KG1 (cell line): ENCODE measurements around the gene KIF25.

Experiments used
- DNase-seq: peaks from one replicate; lab custom pipeline; 2025; lab: John Stamatoyannopoulos, UW

Gene KIF25

DNA sequence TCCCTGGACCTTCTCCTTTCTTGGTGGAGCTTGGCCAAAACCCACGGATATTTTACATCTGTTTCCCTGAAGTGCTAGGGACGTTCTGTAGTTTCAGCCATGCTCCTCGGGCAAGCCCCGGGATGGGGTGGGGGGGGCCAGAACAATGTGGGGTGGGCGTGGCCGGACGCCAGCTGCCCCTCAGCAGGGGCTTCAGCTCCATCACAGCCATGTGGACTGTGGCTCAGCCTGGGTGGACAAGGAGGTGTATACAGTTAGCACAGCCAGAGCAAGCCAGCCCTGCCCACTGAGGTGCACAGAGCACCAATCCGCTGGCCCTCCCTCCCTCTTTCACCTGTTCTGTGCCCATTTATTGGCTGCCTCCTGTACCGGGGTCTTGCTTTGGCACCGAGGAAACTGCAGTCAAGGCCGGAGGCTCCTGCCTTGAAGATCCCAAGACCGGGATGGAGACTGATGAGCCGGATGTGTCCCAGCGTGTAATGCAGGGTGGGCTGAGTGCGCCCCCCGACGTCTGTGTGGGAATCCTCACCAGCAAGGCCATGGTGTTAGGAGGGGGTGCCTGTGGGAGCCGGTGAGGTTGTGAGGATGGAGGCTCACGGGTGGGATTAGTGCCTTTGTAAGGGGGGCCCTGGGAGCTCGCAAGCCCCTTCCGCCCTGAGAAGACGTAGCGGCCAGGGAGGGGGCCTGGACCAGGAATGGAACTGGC lies 53.6 kb downstream of the KIF25 start:
- DNase-seq: no peak

DNA sequence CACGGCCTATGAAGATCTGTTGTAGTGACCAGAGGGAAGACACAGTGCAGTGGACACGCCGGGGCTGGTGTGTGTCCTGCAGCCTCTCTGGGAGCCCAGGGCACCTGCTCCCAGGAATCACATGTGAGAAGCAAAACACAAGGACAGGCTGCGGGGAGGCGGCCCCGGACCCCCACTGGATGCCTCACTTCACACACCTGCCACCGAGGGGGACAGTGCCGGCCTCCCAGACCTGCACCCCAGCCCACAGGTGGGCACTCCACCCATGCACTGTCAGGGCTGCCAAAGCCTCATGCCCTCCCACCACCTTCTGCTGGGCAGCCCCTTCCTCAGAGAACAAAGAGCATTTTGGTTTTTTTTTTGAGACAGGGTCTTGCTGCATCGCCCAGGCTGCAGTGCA lies 54.2 kb downstream of the KIF25 start:
- DNase-seq: no peak

DNA sequence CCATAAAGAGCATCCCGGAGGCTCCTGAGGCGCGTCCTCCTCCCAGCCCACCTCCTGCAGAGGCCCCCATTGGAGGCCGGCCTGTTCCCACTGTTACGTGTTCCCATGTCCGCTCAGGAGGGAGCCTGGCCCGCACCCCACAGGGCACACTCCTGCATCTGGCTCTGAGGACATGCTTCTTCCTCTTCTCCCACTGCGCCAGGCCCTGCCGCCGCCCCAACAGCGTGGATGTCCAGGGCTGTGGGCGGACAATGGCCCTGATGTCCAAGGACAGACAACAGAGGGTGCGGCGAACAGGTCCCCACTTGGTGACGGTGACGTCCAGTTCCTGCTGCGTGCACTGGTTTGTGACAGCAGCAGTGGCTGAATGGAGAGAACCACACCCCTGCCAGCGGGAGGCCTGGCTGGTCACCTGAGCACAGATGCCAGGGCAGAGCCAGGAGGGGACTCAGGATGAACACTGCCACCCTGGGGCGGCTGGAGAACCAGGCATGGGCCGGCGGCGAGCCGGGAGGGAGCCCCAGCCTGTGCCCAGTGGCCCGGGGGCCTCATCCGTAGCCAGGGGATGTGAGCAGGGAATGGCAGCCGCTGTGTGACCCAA lies 54.9 kb downstream of the KIF25 start:
- no peak for DNase-seq

DNA sequence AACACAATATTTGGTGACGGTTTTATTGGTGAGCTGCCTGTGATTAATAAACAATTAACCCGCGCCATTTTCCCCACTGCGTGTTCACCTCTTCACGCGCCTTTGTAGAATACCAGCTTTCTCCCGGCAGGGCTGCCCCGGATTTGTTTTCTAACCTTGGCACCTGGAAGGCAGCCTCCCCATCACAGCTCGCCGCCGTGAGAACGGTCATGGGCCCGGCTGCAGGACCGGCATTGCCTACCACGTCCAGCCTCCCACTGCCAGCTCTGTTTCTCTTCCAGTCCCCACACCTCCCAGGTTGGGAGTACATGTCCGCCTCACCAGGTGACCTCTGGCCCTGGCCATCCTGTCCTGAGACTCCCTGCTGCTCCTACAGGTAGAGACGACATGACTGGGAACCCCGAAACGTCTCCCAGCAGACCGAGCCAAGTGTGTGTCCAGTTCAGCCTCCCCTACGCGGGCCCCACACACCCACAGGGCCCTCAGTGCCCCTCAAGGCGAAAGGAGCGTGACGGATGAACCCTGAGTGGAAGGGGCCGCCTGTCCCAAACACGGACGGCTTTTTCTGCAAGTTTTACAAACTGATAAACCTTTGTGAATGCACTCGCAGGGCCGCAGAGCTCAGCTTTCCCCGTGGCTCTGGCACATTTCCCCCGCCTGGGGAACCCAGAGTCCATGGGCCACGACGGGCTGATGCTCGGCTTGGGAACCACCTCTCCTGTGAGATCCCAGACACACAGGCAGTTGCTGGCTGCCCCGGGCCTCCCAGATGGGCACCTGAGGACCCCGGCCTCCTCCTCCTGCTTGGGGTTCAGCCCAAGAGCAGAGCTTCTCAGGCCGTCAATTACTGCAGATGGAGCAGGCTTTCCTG lies 55.9 kb downstream of the KIF25 start:
- DNase-seq: no peak

DNA sequence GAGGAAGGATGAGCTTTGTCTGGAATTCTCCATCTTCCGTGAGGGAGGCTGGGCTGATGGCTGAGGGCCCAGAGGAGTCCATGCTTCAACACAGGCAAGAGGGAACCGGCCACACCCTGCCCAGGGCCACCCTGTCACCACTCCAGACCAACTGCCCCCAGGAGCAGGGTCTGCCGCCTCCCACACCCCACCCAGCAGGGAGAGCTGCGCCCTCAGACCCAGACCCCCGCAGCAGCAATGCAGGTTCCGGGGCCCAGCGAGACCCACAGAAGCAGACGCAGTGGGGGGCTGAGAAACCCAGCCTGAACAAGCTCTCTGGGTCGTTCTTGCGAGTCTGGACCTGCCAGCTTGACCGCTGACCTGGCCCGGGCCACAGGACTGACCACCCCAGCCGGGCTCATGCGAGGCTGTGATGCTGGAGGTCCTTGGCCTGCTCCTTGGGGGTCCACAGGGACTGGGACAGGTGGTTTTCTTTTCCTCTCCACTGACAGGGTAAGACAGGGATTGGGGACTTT lies 56.5 kb downstream of the KIF25 start:
- DNase-seq: no peak

DNA sequence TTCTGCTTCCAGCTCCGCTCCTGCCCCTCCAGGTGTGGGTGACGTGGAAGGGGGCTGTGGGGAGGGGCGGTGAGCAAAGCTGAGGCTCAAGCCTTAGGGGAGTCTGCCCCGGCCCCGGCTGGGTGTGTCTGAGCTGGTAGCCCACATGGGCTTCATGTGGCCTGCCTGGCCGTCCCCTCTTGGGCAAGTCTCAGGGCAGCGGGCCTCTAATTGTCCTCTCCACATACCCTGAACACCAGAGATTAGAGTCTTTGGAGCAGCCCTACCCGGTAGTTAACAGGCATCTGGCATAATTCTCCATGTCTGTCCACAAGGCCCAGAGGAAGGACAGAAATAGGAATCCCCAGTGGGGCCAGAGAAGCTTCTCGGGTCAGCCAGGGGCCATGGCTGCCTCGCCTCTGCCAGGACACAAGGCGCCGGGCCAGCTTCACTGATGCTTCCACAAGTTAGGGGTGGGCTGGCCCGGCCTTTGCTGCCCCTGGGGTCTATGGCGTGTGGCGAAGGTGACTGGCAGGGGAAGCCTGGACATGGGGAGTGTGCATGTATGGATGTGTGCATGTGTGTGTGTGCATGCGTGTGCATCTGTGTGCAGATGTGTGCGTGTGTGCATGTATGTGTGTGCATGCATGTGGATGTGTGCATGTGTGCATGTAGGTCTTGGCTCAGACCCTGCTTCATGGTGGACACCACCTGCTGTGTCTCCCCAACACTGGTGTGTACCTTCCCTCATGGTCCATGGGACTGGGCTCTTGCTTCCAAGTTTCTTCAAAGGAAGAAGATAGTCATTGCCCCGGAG lies 57.5 kb downstream of the KIF25 start:
- no peak for DNase-seq

DNA sequence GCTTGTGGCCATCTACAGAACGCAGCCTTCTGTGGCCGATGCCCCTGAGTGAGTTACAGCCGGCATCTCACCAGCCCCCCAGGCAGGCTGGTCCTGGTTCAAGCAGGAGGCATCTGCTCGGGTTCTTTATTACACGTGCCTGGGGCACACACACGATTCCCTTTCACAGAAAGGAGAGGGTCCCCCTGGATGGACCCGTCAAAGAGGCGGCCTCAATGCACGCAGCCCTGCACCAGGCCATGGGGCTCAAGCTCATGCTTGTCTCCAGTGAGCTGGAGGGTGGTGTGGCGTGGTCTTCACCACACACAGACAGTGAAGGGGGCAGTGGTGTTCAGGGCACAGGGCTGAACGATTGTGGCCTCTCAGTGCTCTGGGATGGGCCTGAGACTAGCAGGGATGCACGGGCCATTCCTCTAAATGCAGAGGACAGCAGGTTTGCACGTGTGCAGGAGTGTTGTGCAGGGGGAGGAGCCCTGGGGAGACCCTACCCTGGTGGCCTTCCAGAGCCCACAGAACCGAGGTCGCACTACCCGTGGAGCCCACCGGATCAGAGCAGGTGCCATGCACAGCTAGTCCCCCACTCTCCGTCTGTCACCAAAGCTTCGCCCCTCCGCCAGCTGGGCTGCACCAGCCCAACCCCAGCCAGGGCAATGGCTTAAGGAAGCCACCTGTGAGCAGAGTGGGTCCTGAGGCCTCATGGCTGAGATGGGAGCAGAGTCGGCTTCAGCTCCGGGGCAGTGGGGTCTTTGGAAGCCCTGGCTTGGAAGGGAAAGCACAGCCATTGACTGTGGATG lies 58.4 kb downstream of the KIF25 start:
- no peak for DNase-seq

DNA sequence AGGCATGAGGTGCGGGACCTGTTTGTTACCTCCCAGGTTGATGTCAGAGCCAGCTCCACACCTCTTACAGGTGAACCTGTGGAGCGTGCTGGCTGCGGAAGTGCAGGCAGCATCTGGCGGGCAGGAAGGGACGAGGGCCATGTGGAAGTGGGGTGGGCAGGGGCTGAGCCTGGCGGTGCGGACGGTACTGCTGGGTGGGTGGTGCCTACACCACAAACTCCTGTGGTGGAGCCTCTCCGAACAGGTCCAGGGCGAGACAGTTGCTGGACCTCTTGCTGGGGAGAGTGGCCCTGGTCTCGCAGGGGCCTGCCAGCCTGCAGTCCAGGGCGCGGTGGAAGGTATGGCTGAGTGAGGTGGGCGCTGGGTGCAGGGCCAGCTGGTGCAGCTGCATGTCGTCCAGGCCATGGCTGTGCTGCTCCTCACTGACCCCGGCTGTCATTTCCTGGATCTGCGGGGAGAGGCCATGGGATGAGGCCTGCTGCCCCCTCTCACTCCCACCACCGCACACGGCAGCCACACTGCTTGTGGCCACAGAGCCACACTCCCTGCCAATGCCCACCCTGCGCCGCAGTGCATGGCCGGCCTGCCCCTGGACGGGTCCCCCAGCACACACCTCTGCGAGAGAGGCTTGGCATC lies 59.5 kb downstream of the KIF25 start:
- DNase-seq: no peak

DNA sequence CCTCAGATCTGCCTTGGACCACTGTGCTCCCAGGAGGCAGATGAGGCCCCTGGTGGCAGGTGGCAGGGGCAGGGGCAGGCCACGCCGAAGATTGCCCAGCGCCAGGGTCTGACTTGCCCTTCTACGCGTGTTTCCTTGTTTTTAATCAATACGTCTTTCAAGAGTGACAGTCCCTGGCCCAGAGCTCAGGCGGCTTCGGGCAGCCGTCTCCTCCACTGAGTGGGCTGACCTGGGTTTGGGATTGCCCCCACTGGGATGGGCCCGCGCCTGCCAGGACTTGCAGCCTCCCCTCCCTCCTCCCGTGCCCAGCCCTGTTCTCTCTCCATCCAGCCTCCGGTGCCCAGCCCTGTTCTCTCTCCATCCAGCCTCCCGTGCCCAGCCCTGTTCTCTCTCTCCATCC lies 60.4 kb downstream of the KIF25 start:
- DNase-seq: no peak

DNA sequence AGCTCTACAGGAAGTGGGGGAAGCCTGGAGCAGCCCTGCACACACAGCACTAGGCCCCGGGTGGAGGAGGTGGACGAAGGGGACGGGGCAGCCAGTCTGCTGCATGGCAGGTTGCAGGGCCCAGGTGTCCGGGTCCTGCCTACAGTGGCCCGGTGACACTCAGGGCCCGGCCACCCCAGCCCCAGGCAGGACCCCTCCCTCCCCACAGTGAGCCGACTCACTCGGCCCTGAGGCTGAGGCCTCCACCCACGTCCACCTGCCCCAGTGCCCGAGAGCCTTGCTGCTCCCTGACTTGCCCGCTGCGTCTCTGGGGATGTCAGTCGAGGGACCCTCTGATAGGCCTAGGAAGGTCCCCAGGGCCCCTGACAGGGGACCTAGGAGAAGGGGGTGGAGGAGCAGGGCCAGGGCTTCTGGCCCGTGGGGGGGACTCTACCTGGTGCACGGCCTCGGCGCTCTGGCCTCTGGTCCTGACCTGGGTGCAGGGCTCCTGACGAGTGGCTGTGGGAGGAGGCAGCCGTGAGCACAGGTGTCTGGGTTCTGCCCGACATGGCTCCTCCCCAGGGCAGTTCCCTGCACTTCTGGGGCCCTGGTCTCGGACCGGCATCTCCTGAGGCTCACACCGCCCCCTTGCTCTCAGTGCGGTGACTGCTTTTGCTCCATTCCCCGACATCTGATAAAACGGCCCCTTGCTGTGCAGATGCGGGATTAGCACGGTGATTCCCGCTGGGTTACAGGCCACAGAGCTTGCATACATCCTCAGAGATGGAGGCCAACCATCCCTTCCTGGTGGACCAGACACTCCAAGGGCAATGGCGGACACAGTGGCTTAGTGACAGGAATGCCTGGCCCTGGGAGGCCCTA lies 61.5 kb downstream of the KIF25 start:
- DNase-seq: no peak

DNA sequence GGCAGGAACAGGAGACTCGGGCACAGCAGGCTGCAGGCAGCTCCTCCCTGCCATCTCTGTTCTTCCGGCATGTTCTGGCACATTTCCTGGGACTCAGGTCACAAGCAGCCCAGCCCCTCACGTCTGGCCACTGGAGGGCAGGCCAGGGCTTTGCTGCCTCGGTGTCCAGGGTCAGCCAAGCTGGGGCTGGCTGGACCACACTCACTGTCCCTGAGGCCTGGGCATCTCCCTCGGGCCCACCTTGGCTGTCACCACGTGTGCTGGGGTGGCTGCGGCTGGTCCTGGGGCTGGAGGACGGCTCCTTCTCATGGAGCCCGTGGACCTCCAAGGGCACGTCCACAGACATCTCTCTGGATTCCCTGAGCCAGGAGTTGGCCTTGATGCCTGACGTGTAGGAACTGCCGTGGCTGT lies 63.1 kb downstream of the KIF25 start:
- DNase-seq: no peak

DNA sequence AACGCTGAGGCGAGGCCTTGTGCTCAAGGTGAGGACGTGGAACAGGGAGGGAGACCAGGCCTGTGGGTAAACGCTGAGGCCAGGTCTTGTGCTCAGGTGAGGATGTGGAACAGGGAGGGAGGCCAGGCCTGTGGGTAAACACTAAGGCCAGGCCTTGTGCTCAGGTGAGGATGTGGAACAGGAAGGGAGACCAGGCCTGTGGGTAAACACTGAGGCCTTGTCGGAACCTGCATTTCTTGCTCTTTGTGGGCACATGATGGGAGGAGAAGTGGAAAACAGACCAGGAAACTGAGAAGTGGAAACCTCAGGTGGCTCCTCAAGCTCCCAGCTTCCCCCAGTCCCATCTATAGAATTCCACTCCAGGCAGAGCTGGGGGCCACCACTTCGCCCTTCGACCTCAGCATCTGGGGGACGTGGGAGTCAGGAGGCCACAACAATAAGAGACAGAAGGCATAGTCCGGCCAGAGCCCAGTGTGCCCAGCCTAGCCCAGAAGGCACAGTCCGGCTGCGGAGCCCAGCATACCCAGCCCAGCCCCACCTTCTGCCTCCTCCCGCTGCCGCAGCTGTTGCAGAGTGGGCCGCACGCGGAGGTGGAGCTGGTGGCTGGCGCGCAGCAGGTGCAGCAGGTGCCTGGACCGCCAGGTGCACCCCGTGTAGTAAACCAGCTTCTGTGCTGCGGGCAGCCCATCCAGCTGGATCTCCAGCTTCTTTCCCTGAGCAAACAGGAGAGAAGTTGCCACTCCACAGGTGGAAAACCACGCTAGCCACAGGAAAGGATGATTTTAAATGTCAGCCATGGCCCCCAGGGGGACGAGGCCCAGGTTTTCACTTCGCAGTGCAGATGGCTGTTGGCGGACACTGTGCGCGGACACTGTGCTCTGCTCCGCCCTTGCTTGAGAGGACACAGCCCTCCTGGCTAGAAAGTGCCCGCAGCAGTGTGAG lies 64.1 kb downstream of the KIF25 start:
- DNase-seq: no peak

DNA sequence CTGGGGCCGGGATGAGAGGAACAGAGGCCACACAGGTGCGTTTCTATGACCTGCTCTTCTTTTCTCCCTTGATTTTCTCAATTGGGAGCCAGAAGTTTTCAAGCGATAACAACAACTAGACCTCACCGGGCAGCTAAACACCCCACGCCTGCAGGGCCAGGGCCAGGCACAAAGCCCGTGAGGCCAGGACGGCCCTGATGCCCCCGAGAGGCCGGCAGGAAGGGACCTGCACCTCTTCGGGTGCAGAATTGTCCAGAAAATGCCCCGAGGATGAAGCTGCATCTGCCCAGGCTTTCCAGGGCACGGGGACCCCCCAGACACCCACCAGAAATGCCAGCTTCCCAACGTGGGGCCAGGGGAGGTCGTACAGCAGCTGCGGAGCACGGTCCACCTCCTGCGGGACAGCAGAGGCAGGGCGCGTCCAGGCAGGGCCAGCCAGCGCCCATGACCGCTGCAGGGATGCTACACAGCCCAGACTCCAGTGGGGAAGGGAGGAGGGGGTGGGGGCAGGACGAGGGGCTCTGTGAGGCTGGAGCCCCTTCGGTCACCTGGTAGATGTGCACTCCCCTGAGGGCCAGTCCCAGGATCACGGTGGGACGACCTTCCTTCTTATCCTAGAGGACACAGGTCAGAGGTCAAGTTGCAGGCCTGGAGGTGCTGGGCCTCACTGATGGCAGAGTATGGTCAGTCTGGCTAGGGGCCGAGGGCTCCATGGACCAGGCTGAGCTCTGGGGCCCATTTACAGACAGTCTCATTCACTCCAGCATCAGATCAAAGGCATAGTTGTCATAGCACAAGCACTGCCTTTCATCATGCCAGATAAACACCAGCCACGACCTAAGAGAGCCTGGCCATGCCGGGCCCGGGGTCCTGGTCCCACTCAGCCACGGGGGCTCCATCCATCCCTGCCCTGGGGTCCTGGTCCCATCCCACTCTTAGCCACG lies 65.1 kb downstream of the KIF25 start:
- DNase-seq: no peak

DNA sequence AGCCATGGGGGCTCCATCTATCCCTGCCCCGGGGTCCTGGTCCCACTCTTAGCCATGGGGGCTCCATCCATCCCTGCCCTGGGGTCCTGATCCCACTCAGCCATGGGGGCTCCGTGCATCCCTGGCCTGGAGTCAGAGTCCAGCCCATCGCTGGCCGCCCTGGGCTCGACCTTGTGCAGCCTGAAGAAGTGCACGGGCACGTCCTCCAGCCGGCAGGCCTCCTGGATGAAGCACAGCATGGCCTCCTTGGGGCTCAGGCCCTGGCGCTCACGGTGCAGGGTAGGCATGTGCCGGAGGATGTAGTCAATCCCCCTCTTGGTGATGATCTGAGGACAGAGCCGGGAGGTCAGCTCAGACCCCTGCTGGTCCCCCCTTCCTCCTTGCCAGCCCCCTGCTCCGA lies 66.0 kb downstream of the KIF25 start:
- no peak for DNase-seq

DNA sequence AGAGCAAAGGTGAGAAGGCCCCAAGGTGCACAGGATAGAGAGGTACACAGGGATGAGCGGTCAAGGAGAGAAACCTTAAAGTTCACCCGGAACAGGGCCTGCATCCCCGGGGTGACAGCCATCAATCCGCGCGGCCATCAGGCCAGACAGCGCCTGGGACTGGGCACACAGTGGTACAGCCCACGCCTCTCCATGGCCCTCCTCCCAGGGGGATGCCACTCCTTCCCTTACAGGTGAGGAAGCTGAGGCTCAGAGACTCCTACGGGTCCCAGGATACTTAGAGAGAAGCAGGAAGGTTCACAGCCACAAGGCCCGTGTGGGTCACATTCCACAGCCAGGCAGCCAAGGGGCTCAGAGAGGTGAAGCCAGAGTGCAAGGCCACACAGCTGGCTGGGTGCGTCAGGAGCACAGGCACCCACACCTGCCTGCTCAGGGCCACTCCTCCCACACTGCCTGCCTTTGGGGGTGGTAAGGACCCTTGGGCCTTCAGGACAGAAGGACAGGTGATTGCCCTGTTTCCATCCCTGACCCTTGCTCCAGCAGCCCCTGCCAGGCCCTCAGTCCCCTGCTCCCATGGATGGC lies 66.8 kb downstream of the KIF25 start:
- DNase-seq: no peak

DNA sequence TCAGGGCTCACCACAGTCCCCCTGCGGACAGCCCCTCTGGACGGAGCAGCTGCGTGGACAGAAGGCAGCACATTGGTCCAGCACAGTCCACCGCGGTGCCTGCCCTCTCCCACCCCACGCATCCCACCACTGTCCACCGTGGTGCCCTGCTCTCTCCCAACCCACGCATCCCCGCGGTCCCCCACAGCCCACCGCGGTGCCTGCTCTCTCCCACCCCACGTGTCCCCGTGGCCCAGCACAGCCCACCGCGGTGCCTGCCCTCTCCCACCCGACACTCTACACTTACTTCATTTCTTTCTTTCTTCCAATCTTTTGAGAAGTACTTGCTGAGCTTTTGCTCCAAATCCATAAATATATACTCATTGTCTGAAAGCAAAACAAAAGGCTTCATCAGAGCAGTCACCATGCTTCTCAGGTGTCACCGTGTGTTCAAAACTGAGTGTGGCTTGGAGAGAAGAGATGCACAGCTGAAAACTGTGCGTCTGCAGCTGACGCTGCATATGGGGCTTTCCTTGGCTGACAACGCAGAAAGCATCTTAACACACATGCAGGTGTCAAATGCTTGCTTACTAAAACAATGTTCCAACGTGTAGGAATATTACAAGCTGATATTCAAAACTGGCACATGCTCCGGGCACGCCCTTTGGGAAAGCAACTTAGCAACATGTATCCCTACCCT lies 69.7 kb downstream of the KIF25 start:
- no peak for DNase-seq

DNA sequence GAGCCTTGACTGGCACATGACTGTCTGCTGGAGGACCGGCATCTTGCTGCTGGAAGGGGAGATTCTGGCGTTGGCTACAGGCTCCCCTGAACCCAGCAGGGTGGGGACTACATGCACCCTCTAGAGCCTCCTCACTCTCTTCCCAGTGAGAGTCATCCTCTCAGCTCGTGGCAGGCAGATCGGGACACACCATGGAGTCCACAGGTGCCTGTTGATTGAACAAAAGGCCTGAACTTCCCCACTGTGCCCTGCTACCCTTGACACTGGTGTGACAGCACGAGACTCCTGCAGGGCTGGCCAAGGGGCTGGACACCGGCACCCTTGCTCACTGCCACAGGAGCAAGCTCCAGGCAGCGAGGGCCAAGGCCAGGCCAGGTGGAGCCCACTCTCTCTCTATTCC lies 73.3 kb downstream of the KIF25 start:
- DNase-seq: no peak
